Umbilical cord (tissue), 2 donors: ENCODE data around the gene ANGPTL4. TPM values are rescaled to one million over a fixed set of nuclear protein-coding genes. Genes with fewer than 3 reads are reported as not detected.
"Not testable (repeated sequence)": the region's sequence is repeated elsewhere in the genome, so short reads cannot be mapped to it uniquely, and the experiment has no call there.

Experiments
- DNase-seq: peaks from one replicate; pipeline ENCODE4 v3.0.0-alpha.2; 2015; ENCODE audit warnings: low spot score
- total RNA-seq: library from RNA; depleted of rRNA; stranded (reverse); fragments of >200 nt; gene quantifications from one replicate; pipeline ENCODE4 v1.2.3, GENCODE V29; 2014; ENCODE audit warnings: low replicate concordance; ENCODE audit not compliant: insufficient read depth

The ANGPTL4 gene
- total RNA-seq, 1 donor from 2014 or later: 5.3 TPM

GRCh38 chr19:8333767-8334457, 30.0 kb upstream of the ANGPTL4 start:
- DNase-seq: no peak

GRCh38 chr19:8334458-8335342, 29.3 kb upstream of the ANGPTL4 start:
- DNase-seq: peak; percentile 61

GRCh38 chr19:8335343-8336071, 28.4 kb upstream of the ANGPTL4 start:
- DNase-seq: no peak

GRCh38 chr19:8336072-8336569, 27.8 kb upstream of the ANGPTL4 start:
- no peak for DNase-seq

- DNase-seq: no peak
These were observed 27.3 kb upstream of the ANGPTL4 start for GRCh38 chr19:8336660-8337059.

GRCh38 chr19:8337728-8338127, 26.2 kb upstream of the ANGPTL4 start:
- no peak for DNase-seq

- DNase-seq: no peak
These were observed 25.1 kb upstream of the ANGPTL4 start for GRCh38 chr19:8338835-8339234.

- peak; percentile 30 for DNase-seq
These were observed 23.4 kb upstream of the ANGPTL4 start for GRCh38 chr19:8340341-8341096.

- DNase-seq: not testable (repeated sequence)
These were observed 22.5 kb upstream of the ANGPTL4 start for GRCh38 chr19:8341504-8341903.

- no peak for DNase-seq
These were observed 21.7 kb upstream of the ANGPTL4 start for GRCh38 chr19:8342316-8342683.

- peak; percentile 91 for DNase-seq
These were observed 21.1 kb upstream of the ANGPTL4 start, which contains the start of gene KANK3 for GRCh38 chr19:8342684-8343482. Gene KANK3, minus strand, starts transcription at chr19:8343262. Its CDS starts 5,434 bp downstream, at chr19:8337828.

- DNase-seq: no peak
These were observed 20.5 kb upstream of the ANGPTL4 start for GRCh38 chr19:8343483-8343844.

- DNase-seq: not testable (repeated sequence)
These were observed 14.2 kb upstream of the ANGPTL4 start for GRCh38 chr19:8349629-8350372.

GRCh38 chr19:8352134-8352827, 11.7 kb upstream of the ANGPTL4 start:
- DNase-seq: peak; percentile 65

GRCh38 chr19:8352845-8353244, 11.1 kb upstream of the ANGPTL4 start:
- not testable (repeated sequence) for DNase-seq

- no peak for DNase-seq
These were observed 8.1 kb upstream of the ANGPTL4 start for GRCh38 chr19:8355631-8356402.

GRCh38 chr19:8357007-8357521, 6.9 kb upstream of the ANGPTL4 start:
- no peak for DNase-seq

GRCh38 chr19:8358948-8359347, 5.0 kb upstream of the ANGPTL4 start:
- DNase-seq: no peak
